ENCODE data around the gene ZNF718. TPM values are rescaled to one million over a fixed set of nuclear protein-coding genes. Genes with fewer than 3 reads are reported as not detected.

The ZNF718 gene
- total and polyA plus RNA-seq, 2 experiments from 2014 or later = 9.7 to 35.1 TPM

DNA sequence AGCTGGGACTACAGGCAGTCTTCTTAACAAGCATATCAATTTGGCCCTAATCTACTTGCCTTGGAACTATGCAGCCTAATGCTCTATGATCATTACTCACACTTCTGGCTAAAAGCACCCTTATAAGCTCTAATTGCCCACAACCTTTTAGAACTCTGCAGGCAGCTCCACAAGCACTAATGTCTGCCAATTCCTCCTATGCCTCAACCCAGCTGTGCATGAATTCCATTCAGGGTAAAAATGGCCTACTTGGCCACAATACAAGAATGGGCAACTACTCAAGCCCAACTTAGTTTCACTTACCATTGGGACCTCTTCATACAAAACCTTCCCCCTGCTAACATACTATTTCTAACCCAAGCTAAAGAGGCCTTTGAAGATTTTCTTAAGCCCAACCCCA lies 51.7 kb downstream of the ZNF718 start (continued):
- TF ChIP-seq EZH2 (IDR thresholded peaks at IDR 0.05; ENCODE audit: low read depth, unreplicated experiment) (no peak), POLR2AphosphoS5 (IDR thresholded peaks at IDR 0.05; ENCODE audit: low read depth) (no peak), CREB1 (CRISPR knock-in tag; IDR thresholded peaks at IDR 0.05; ENCODE audit: low read depth) (no peak)
- TF ChIP-seq, protein P1, sequence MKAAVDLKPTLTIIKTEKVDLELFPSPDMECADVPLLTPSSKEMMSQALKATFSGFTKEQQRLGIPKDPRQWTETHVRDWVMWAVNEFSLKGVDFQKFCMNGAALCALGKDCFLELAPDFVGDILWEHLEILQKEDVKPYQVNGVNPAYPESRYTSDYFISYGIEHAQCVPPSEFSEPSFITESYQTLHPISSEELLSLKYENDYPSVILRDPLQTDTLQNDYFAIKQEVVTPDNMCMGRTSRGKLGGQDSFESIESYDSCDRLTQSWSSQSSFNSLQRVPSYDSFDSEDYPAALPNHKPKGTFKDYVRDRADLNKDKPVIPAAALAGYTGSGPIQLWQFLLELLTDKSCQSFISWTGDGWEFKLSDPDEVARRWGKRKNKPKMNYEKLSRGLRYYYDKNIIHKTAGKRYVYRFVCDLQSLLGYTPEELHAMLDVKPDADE (IDR thresholded peaks at IDR 0.05) = no peak
- TF ChIP-seq, protein P2, sequence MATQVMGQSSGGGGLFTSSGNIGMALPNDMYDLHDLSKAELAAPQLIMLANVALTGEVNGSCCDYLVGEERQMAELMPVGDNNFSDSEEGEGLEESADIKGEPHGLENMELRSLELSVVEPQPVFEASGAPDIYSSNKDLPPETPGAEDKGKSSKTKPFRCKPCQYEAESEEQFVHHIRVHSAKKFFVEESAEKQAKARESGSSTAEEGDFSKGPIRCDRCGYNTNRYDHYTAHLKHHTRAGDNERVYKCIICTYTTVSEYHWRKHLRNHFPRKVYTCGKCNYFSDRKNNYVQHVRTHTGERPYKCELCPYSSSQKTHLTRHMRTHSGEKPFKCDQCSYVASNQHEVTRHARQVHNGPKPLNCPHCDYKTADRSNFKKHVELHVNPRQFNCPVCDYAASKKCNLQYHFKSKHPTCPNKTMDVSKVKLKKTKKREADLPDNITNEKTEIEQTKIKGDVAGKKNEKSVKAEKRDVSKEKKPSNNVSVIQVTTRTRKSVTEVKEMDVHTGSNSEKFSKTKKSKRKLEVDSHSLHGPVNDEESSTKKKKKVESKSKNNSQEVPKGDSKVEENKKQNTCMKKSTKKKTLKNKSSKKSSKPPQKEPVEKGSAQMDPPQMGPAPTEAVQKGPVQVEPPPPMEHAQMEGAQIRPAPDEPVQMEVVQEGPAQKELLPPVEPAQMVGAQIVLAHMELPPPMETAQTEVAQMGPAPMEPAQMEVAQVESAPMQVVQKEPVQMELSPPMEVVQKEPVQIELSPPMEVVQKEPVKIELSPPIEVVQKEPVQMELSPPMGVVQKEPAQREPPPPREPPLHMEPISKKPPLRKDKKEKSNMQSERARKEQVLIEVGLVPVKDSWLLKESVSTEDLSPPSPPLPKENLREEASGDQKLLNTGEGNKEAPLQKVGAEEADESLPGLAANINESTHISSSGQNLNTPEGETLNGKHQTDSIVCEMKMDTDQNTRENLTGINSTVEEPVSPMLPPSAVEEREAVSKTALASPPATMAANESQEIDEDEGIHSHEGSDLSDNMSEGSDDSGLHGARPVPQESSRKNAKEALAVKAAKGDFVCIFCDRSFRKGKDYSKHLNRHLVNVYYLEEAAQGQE (IDR thresholded peaks at IDR 0.05; ENCODE audit: unreplicated experiment) = no peak

DNA sequence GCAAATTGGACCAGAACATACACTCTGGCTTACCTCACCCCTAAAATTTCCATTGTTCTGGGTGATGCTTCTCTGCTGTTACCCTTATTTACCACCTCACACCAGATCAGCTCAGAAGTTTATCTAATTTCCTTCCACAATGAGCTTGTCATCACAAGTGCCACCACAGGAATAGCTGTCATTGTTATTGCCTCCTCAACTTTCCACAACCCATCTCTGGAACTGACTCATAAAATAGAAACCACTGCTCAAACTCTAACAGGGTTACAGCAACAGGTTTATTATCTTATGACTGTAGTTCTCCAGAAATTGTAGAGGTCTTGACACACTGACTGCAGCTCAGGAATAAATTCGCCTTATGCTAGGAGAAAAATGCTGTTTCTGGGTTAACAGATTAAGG lies 52.7 kb downstream of the ZNF718 start:
- DNase-seq (ENCODE audit: low spot score) (no peak), ATAC-seq (no peak)
- peaks cover 39% of the 10 kb centered on the region for H3K9me3 Mint-ChIP-seq
- Histone ChIP-seq H3K4me2 (no peak overlapping the region), H3K79me2 (replicated peaks; ENCODE audit: insufficient read depth) (no peaks in the 10 kb centered on the region), H2AFZ (no peak overlapping the region), H3K27ac (ENCODE audit: low read depth) (no peak overlapping the region), H4K20me1 (replicated peaks; ENCODE audit: insufficient read depth) (0 out of 2 replicates have a peak, but pooled peaks cover 6% of the 10 kb centered on the region), H3K27me3 (ENCODE audit: insufficient read depth) (no peaks in the 10 kb centered on the region), H3K4me3 (no peak overlapping the region), H3K4me1 (ENCODE audit: insufficient read depth) (peaks cover 22% of the 10 kb centered on the region), H3K36me3 (ENCODE audit: insufficient read depth) (0 out of 2 replicates have a peak, but pooled peaks cover 6% of the 10 kb centered on the region), H3K9me2 (ENCODE audit: insufficient read depth) (no peaks in the 10 kb centered on the region), H3F3A (replicated peaks; ENCODE audit: low read depth) (no peaks in the 10 kb centered on the region; the same call in 1 of the 2 replicates)
- H3K27me3 Mint-ChIP-seq (ENCODE audit: insufficient read depth, low read depth, poor library complexity) = no peaks in the 10 kb centered on the region
- peaks cover 52% of the 10 kb centered on the region for H3K36me3 Mint-ChIP-seq (ENCODE audit: low read depth)
- no peak overlapping the region for H3K4me3 Mint-ChIP-seq
- peaks cover 15% of the 10 kb centered on the region for H3K4me1 Mint-ChIP-seq
- no peak overlapping the region for H3K27ac Mint-ChIP-seq
- TF ChIP-seq, protein P3, sequence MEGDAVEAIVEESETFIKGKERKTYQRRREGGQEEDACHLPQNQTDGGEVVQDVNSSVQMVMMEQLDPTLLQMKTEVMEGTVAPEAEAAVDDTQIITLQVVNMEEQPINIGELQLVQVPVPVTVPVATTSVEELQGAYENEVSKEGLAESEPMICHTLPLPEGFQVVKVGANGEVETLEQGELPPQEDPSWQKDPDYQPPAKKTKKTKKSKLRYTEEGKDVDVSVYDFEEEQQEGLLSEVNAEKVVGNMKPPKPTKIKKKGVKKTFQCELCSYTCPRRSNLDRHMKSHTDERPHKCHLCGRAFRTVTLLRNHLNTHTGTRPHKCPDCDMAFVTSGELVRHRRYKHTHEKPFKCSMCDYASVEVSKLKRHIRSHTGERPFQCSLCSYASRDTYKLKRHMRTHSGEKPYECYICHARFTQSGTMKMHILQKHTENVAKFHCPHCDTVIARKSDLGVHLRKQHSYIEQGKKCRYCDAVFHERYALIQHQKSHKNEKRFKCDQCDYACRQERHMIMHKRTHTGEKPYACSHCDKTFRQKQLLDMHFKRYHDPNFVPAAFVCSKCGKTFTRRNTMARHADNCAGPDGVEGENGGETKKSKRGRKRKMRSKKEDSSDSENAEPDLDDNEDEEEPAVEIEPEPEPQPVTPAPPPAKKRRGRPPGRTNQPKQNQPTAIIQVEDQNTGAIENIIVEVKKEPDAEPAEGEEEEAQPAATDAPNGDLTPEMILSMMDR (conservative IDR thresholded peaks at IDR 0.05; ENCODE audit: low read depth in 2 of 2) = no peak
- TF ChIP-seq, protein P4, sequence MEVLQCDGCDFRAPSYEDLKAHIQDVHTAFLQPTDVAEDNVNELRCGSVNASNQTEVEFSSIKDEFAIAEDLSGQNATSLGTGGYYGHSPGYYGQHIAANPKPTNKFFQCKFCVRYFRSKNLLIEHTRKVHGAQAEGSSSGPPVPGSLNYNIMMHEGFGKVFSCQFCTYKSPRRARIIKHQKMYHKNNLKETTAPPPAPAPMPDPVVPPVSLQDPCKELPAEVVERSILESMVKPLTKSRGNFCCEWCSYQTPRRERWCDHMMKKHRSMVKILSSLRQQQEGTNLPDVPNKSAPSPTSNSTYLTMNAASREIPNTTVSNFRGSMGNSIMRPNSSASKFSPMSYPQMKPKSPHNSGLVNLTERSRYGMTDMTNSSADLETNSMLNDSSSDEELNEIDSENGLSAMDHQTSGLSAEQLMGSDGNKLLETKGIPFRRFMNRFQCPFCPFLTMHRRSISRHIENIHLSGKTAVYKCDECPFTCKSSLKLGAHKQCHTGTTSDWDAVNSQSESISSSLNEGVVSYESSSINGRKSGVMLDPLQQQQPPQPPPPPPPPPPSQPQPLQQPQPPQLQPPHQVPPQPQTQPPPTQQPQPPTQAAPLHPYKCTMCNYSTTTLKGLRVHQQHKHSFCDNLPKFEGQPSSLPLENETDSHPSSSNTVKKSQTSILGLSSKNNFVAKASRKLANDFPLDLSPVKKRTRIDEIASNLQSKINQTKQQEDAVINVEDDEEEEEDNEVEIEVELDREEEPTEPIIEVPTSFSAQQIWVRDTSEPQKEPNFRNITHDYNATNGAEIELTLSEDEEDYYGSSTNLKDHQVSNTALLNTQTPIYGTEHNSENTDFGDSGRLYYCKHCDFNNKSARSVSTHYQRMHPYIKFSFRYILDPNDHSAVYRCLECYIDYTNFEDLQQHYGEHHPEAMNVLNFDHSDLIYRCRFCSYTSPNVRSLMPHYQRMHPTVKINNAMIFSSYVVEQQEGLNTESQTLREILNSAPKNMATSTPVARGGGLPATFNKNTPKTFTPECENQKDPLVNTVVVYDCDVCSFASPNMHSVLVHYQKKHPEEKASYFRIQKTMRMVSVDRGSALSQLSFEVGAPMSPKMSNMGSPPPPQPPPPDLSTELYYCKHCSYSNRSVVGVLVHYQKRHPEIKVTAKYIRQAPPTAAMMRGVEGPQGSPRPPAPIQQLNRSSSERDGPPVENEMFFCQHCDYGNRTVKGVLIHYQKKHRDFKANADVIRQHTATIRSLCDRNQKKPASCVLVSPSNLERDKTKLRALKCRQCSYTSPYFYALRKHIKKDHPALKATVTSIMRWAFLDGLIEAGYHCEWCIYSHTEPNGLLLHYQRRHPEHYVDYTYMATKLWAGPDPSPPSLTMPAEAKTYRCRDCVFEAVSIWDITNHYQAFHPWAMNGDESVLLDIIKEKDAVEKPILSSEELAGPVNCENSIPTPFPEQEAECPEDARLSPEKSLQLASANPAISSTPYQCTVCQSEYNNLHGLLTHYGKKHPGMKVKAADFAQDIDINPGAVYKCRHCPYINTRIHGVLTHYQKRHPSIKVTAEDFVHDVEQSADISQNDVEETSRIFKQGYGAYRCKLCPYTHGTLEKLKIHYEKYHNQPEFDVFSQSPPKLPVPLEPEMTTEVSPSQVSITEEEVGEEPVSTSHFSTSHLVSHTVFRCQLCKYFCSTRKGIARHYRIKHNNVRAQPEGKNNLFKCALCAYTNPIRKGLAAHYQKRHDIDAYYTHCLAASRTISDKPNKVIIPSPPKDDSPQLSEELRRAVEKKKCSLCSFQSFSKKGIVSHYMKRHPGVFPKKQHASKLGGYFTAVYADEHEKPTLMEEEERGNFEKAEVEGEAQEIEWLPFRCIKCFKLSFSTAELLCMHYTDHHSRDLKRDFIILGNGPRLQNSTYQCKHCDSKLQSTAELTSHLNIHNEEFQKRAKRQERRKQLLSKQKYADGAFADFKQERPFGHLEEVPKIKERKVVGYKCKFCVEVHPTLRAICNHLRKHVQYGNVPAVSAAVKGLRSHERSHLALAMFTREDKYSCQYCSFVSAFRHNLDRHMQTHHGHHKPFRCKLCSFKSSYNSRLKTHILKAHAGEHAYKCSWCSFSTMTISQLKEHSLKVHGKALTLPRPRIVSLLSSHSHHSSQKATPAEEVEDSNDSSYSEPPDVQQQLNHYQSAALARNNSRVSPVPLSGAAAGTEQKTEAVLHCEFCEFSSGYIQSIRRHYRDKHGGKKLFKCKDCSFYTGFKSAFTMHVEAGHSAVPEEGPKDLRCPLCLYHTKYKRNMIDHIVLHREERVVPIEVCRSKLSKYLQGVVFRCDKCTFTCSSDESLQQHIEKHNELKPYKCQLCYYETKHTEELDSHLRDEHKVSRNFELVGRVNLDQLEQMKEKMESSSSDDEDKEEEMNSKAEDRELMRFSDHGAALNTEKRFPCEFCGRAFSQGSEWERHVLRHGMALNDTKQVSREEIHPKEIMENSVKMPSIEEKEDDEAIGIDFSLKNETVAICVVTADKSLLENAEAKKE (CRISPR knock-in tag; IDR thresholded peaks at IDR 0.05) = no peak
- no peak for TF ChIP-seq NANOG (IDR thresholded peaks at IDR 0.05; ENCODE audit: borderline replicate concordance)
- no peak for TF ChIP-seq JUNB (IDR thresholded peaks at IDR 0.05; ENCODE audit: unreplicated experiment)
- TF ChIP-seq POLR2AphosphoS5 (IDR thresholded peaks at IDR 0.05; ENCODE audit: low read depth) = no peak
- TF ChIP-seq ZNF114 (CRISPR knock-in tag; IDR thresholded peaks at IDR 0.05) = no peak
- no peak for TF ChIP-seq EZH2phosphoT487 (IDR thresholded peaks at IDR 0.05; ENCODE audit: unreplicated experiment)
- TF ChIP-seq, protein P1 (IDR thresholded peaks at IDR 0.05) = no peak
- TF ChIP-seq CREB1 (CRISPR knock-in tag; IDR thresholded peaks at IDR 0.05; ENCODE audit: low read depth) = no peak
- no peak for TF ChIP-seq EZH2 (IDR thresholded peaks at IDR 0.05; ENCODE audit: low read depth, unreplicated experiment)

Measured in GM23338 (cell line).